ENCODE measurements around the gene ENDOG.

- TF ChIP-seq POLR2AphosphoS5 (IDR thresholded peaks at IDR 0.05; ENCODE audit: low read depth, low read length) (no peak), POLR2A (IDR thresholded peaks at IDR 0.05; ENCODE audit: low read depth, low read length) (no peak), TAF1 (IDR thresholded peaks at IDR 0.05; ENCODE audit: borderline replicate concordance, low read depth, low read length) (no peak)
These were observed 35.6 kb upstream of the ENDOG start for GRCh38 chr9:128782669-128783068.

All from GM12892 (cell line).